HUDEP-2 (cell line): ENCODE results near the gene ZNG1A.
"Not testable (repeated sequence)": the region's sequence is repeated elsewhere in the genome, so short reads cannot be mapped to it uniquely, and the experiment has no call there.

Source experiments
- DNase-seq, 76 experiments: peaks; one replicate each; lab custom pipeline; 2025; ENCODE audit not compliant: unreplicated experiment in 76 of 76; lab: John Stamatoyannopoulos, UW

ZNG1A gene

DNA sequence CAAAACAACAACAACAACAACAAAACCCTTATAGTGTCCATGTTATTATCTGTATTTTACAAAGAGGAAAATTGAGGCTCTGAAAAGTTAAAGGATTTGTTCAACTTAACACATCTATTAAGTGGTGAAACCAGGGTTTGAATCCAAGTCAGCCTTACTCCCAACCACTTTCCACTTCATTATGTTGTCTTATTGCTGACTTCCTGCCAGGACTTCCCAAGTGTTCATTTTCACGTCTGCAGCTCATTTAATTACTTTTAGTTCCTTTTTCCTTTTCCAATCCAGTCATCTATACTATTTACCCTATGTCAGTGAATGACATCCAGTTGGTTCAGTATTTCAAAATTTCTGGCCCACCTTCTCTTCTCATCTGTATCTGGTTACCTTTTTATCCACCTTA, 20.7 kb upstream of the ZNG1A start:
- not testable (repeated sequence) for DNase-seq

DNA sequence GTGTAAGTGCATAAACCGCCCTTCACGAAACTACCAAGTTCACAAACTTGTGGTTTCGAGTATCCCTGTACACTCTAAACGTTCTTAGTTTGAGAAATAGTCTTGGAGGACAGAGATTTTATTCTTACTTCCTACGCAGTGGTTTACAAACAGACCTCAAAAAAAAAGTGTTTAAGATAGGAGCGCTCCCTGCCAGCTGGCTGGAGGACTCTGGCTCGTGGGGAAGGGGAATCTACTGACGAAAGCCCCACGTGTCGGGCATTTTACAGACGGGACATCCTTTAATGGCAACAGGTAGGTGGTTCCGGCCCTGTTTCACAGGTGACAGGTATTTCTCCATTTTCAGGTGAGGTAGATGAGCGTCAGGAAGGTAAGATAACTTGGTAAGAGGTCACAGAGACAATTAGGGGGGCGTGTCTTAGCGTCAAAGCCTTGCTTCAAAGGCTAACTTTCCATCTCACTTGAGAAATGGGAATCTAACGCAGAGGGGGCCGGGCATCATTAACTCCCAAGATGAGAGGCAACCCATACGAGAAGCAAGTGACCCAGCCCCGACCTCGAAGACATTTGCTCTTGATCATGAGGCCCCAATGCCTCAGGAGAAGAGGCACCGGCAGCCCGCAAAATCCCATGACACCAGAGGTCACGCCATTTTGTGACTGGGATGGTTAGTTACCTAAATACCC, 573 bp downstream of the ZNG1A start:
- DNase-seq = peak in 3 of 76 experiments; percentile 0 to 20 (median 1)

DNA sequence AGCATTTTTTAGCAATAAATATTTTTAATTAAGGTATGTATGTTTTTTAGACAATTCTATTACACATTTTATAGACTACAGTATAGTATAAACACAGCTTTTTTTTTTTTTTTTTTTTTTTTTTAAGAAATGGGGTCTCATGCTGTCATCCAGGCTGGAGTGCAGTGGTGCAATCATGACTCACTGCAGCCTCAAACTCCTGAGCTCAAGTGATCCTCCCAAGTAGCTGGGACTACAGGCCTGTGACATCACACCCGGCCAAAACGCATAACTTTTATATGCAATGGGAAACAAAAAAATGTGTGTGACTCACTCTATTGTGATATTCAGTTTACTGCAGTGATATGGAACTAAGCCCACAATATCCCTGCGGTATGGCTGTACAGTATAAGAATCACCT, 9.1 kb downstream of the ZNG1A start:
- not testable (repeated sequence) for DNase-seq

DNA sequence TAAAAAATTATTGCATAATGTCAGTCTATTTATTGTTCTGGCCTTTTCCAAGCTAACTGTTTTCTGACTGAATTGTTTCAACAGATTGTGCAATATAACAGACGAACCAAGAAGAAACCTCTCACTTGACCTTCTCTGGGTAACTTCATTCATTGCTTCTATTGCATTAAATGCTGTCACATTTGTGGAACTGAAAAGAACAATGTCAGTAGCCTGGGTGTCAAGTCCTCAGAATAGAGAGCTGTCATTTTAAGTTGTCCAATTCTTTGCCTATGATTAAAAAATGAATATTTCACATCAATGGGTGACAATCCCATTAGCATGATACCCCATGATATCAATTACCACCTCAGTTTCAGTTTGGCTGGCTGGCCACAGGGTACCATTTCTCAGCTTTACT, 19.0 kb downstream of the ZNG1A start:
- DNase-seq = not testable (repeated sequence)

DNA sequence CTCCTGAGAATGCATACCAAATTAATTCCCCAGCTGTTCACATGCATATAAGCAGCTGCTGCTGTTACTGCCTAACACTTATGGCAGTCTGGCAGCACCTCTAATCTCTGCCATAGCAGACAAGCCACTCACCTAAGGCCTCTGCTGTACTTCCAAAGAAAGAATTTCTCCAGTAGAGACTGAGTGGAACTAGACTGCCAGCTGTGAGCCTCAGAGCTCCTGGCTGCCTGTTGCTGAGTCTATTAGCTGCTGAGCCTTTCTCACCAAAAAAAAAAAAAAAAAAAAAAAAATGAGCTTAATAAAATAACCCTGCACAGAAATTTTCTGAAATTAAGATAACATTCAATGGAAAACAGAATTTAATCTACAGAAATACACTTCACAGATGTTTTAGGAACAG, 27.7 kb downstream of the ZNG1A start:
- DNase-seq = not testable (repeated sequence)

DNA sequence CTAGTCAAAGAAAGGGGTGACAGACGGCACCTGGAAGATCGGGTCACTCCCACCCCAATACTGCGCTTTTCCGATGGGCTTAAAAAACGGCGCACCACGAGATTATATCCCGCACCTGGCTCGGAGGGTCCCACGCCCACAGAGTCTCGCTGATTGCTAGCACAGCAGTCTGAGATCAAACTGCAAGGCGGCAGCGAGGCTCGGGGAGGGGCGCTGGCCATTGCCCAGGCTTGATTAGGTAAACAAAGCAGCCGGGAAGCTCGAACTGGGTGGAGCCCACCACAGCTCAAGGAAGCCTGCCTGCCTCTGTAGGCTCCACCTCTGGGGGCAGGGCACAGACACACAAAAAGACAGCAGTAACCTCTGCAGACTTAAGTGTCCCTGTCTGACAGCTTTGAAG, 39.0 kb downstream of the ZNG1A start:
- DNase-seq = not testable (repeated sequence)

DNA sequence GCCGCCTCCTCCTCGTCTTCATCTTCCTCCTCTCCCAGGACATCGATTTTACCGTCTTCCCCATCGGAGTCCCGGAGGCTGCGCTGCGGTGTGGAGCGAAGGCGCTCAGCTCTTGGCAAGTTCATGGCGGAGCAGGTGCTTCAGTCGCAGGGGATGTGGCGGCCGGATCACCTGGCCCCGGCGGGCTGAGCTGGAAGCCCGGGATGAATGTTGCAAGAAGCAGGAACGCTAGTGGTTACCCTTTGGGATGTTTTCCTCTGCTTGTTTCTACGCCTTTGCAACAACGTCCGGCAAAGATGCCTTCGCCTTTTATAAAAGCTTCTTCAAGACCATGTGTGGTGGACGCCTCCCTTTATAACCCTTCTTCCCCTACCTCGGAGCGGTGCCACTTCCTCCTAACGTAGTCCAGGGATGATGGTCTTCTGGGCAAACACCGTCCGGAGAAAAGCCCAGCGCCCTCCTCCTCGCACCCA, 60.8 kb downstream of the ZNG1A start, which contains the start of gene FOXD4:
TSS of gene FOXD4 (minus strand) at position 423 of the 473 bp plus-strand sequence. CDS start at position 125, 298 bp downstream.
- DNase-seq = not testable (repeated sequence)

DNA sequence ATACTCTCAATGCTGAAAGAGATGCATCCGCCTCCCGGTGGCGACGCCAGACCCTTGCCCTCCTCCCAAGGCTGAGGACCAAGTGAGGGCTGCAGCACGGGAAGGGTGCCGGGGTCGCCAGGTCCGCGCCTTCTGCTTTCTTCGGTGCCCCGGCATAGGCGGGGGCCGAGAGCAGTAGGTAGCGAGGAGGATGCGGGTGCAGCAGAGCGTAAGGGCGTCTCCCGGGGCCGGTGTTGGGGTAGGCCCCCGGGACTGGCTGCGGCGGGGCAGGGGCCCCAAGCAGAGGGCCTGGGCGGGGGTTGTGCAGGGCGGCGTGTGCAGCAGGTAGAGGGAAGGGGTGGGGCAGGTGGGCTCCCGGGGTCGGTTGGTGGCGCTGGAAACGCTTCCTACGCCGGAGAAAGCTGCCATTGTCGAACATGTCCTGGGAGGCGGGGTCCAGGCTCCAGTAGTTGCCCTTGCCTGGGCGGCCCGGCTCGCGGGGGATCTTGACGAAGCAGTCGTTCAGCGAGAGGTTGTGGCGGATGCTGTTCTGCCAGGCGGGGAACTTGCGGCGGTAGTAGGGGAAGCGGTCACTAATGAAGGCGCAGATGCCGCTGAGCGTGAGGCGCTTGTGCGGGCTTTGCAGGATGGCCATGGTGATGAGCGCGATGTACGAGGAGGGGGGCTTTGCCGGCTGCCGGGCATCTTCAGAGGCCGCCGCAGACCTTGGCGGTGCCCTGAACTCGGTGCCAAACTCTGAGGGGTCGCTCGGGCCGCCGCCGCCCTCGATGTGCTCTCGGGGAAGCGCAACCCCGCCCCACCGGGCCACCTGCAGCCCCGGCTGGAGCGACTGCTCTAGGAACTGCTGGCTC, 61.5 kb downstream of the ZNG1A start:
- DNase-seq = not testable (repeated sequence)

DNA sequence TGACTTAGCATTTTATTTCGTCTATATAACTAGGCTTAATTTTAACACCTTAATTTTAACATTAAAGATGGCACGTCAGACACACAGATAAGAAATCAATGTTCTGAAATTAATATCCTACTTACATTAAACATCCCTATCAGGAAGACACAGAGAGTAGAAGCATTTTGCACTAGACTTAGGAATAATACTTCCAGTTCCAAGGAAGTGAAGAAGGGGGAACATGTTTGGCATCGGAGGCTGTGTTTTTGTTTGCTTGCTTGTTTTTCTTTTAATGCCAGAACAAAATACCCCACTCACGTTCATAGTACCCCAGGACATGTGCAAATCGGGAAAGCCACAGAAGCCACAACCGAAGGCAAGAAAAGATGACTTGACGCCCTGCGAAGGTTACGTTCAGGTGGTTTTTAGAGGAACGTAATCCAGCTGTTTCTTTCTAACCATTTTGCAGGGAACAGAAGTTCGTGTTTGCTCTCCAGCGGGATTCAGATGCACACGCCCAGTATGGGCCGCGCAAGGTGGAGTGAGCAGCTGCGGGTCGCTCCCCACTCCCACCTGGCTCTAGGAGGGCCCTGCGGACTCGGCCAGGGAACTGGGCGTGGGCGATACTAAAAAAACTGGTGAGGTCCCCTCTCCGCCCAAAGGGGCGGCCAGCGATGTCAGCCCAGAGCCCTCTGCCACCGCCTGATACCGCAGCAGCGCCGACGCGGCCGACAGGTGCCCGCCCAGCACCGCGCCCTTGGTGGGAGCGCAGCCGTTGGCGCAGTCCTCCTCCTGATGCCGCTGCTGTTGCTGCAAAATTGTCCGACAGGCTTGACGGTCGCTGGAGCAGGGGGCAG, 62.4 kb downstream of the ZNG1A start:
- DNase-seq = peak in 55 of 76 experiments; percentile 13 to 81 (median 51)

DNA sequence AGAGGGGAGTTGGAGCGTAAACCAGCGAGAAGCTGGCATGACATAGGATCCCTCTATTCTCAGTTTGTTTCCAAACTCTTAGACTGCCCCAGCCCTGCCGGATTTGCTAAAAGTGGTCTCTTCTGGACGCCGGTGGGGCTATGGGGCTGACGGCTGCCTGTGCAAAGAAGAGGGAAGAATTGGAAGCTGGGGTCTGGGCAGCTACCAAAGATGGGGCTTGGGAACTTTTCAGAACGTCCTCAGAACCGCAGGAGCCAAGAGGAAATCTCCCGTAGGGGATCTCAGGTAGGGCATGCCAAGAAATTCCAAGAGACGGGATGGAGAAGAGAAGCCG, 63.8 kb downstream of the ZNG1A start:
- not testable (repeated sequence) for DNase-seq

DNA sequence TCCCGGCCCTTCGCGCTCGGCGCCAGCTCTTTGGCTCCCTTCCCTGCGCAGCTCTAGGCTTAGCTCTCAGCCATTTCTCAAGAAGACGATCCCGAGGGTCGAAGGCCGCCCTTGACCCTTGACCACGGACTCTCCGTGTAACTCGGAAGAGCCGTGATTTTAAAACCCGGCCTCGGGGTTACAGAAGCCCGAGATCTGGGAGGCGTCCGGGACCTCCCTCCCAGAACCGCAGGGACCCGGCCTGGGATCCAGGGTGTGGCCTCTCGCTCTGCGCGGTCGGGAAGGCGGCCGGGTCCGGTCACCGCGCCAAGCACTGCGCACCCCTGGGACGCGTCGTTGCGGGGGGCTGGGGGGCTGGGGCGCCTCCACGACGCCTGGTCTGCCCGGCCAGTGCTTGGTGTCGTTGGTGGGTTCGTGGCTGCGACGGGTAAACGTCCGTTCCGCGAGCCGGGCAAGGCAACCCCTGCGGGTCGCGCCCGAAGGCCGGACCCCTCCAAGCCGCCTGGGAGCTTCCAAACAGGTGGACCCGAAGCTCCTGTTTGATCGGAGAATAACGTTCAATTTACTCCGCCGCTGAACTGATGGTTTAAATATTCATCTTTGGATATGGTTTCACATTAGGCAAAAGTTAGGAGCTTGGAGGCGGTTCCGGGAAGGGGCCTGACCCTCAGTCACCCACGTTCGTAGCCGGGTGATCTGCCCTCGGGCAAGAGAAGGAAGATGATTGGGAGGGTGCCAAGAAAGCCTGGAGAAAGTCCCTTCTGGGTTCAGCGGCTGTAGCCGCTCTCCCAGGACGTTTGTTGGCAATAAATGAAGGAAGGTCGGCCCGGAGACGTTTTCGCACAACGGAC, 64.4 kb downstream of the ZNG1A start:
- peak in 19 of 76 experiments; percentile 7 to 49 (median 18) for DNase-seq

DNA sequence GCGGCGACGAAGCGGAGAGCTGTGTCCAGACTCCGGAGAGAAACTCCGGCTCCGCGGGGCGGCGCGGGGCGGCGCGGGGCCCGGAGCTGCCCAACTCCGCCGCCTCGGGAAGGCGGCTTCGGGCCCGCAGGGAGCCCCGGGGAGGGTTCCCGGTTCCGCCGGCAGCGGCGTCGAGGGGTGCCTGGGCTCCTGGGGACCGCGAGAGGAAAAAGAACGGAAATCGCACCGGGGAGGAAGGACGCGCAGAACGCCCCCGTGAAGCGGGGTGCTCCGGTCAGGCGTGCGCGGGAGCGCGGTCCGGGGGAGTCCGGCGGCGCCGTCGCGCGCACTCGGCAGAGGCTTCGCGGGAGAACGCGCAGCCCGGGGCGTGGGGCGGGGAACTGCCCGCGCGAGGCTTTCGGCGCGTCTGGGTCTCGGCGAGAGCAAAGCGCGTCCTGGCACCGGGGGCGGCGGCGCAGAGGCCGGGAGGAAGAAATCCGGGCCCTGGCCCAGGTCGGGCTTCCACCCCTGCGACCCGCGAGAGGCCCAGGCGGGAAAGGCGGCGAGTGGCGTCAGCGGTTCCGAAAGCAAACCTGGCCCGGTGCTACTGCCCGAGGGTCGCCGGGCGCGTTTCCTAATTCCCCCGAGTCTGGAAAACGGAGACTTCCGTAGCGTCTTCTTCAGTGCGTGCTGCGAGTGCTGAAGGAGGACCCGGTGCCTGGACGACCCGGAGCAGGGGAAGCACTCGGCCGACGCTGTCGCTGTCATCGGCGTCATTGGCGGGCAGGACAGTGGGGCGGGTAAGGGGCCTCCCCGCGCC, 65.2 kb downstream of the ZNG1A start:
- peak in 30 of 76 experiments; percentile 14 to 63 (median 37) for DNase-seq

DNA sequence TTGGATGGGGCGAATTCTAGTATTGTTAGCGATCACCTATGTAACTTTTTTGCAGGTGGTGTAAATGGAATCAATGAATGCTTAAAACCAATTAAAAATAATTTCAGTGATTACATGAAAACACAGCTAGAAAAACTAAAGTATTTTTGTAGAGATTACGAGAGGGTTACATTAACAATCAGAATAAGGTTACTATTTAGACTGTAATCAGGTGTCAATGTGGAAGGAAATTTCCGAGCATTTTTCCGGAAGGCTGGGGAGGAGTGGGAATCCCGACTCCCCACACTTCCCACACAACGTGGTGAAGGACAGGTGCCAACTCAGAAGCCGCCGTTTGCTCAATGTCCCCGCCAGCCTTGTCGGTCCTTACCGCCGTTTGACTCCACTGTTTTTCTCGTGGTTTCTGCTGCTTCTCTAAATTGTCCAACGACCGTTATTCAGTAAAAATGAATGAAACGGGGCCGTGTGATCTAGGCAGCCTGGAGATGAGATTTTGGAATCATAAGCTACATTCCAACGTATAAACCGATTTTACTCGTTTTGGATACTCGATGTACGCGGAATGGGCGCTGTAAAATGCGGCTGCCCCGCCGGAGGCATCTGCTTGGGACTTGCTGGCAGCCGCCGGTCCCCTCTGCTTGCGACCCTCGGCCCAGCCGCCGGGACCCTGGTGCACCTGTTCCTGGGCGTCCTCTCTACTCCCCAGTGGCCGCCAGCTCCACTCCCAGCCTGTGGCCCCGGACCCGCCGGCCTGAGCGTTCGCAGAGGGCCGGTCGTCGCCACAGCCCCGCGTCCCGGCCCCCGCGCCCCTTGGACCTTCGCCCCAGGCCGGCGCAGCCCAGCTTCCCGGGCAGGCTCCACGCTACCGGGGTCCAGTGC, 66.0 kb downstream of the ZNG1A start:
- peak in 4 of 76 experiments; percentile 20 to 43 (median 33) for DNase-seq

DNA sequence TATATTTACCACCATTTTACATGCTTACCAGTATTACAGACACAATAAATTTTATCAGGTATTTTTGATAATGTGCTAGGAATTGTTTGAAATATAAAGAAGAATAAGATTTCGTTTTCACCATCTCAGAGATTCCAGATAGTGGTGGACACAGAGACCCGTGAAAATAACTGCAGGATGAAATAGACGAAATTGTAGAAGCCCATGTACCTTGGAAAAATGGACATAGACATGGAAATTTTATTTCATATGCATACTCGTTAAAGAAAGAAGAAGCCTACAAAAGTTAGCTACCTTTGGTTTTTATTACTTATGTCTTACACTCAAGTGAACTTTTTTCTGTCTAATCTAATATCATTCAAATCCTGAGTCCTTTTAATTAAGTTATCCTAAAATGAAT, 68.2 kb downstream of the ZNG1A start:
- DNase-seq = not testable (repeated sequence)

DNA sequence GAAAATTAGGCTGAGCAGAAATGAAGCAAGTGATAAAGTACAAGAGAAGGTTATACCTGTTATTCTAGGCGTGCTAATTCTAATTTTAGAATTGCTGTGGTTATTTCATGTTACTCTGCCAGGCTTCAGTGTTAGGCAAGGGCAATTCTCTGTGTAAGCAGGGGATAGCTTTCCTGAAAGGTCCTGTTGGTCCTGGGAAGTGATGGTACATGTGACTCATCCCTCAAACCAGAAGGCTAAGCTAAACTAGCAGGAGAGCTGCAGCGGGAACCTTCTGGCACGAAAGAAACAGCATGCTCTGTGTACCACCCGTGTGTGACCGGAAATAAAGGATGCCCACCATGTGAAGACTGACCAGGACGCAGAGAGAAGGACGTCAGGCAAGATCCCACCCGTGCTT, 69.3 kb downstream of the ZNG1A start:
- DNase-seq = not testable (repeated sequence)

DNA sequence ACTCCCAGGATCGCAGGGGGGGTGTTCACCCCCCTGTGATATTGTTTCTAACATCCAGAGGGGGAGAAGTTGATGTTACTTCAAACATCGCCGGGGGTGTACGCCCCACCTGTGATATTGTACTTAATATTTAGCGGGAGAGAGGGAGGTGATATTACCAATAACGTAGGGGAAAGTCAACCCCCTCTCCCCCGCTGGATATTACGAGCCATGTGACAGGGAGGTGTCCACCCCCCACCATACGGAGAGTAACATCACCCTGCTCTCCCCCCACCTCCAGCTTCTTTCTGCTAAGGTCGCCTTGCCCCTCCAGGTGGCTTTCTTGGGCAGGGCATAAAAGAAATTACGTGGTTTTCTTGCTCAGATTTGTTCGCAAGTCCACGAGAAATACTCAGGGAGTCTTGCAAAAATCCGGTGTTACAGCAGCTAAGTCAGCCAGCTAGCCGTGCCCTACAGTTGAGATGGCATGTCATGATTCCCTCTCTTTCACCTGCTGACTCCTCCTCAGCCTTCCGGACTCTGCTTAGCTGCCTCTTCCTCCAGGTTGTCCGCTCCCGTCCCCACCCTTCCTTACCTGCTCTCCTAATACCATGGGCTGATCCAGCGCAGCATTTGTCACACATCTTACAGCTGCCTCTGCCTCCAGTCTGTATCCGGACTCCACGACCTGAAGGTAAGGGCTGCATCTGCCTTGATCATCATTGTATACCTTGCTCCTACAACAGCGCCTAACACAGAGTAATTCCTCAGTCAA, 69.9 kb downstream of the ZNG1A start:
- not testable (repeated sequence) for DNase-seq

DNA sequence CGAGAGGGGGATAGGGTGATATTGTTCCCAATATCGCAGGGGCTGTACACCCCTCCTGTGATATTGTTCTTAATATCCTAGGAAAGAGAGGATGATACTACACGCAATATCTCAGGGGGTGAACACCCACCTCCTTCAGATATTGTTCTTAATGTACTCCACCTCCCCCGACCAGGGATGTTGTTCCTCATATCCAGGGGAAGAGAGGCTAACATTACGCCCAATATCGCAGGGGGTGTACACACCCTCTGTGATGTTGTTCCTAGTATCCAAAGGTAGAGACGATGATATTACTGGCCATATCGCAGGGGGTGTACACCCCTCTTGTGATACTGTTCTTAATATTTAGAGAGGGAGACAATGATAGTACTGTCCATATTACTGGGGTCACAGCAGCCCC, 72.9 kb downstream of the ZNG1A start:
- DNase-seq = not testable (repeated sequence)
